ENCODE measurements around the gene ARID2. TPM values are rescaled to one million over a fixed set of nuclear protein-coding genes. Genes with fewer than 3 reads are reported as not detected.

ARID2 gene
- total RNA-seq, 1 donor from 2014 or later: 49.7 TPM

- no peaks in the 10 kb centered on the region for H3K4me1 Mint-ChIP-seq (ENCODE audit: unreplicated experiment)
- peaks cover 57% of the 10 kb centered on the region for H3K36me3 Mint-ChIP-seq
- H3K9me3 Mint-ChIP-seq: no peaks in the 10 kb centered on the region
- no peak overlapping the region for H3K4me3 Mint-ChIP-seq
- no peaks in the 10 kb centered on the region for H3K27me3 Mint-ChIP-seq
- H3K27ac Mint-ChIP-seq: no peak overlapping the region
- no peak for DNase-seq (ENCODE audit: extremely low spot score, unreplicated experiment)
- no peak for TF ChIP-seq CTCF (conservative IDR thresholded peaks at IDR 0.05)
These were observed 119.8 kb downstream of the ARID2 start for GRCh38 chr12:45849289-45849688.

GRCh38 chr12:45850302-45850701 lies 120.8 kb downstream of the ARID2 start:
- Mint-ChIP-seq H3K27me3 (no peaks in the 10 kb centered on the region), H3K27ac (no peak overlapping the region), H3K4me3 (no peak overlapping the region), H3K4me1 (ENCODE audit: unreplicated experiment) (no peaks in the 10 kb centered on the region), H3K36me3 (peaks cover 58% of the 10 kb centered on the region), H3K9me3 (no peaks in the 10 kb centered on the region)
- TF ChIP-seq CTCF (conservative IDR thresholded peaks at IDR 0.05): no peak
- DNase-seq (ENCODE audit: extremely low spot score, unreplicated experiment): no peak

GRCh38 chr12:45852508-45852907 lies 123.0 kb downstream of the ARID2 start:
- no peak overlapping the region for H3K4me3 Mint-ChIP-seq
- DNase-seq (ENCODE audit: extremely low spot score, unreplicated experiment): no peak
- no peak overlapping the region for H3K27ac Mint-ChIP-seq
- no peaks in the 10 kb centered on the region for H3K27me3 Mint-ChIP-seq
- TF ChIP-seq CTCF (conservative IDR thresholded peaks at IDR 0.05): no peak
- H3K36me3 Mint-ChIP-seq: peaks cover 52% of the 10 kb centered on the region
- H3K9me3 Mint-ChIP-seq: no peaks in the 10 kb centered on the region
- H3K4me1 Mint-ChIP-seq (ENCODE audit: unreplicated experiment): no peaks in the 10 kb centered on the region

GRCh38 chr12:45853550-45853949 lies 124.0 kb downstream of the ARID2 start:
- no peaks in the 10 kb centered on the region for H3K27me3 Mint-ChIP-seq
- H3K4me3 Mint-ChIP-seq: no peak overlapping the region
- no peak for DNase-seq (ENCODE audit: extremely low spot score, unreplicated experiment)
- peaks cover 50% of the 10 kb centered on the region for H3K36me3 Mint-ChIP-seq
- H3K4me1 Mint-ChIP-seq (ENCODE audit: unreplicated experiment): no peaks in the 10 kb centered on the region
- H3K27ac Mint-ChIP-seq: no peak overlapping the region
- TF ChIP-seq CTCF (conservative IDR thresholded peaks at IDR 0.05): no peak
- H3K9me3 Mint-ChIP-seq: no peaks in the 10 kb centered on the region

- H3K9me3 Mint-ChIP-seq: no peaks in the 10 kb centered on the region
- no peaks in the 10 kb centered on the region for H3K4me1 Mint-ChIP-seq (ENCODE audit: unreplicated experiment)
- H3K36me3 Mint-ChIP-seq: peaks cover 36% of the 10 kb centered on the region
- DNase-seq (ENCODE audit: extremely low spot score, unreplicated experiment): no peak
- TF ChIP-seq CTCF (conservative IDR thresholded peaks at IDR 0.05): no peak
- H3K27ac Mint-ChIP-seq: no peak overlapping the region
- no peak overlapping the region for H3K4me3 Mint-ChIP-seq
- no peaks in the 10 kb centered on the region for H3K27me3 Mint-ChIP-seq
These were observed 133.8 kb downstream of the ARID2 start for GRCh38 chr12:45863332-45863731.

- Mint-ChIP-seq H3K4me3 (no peak overlapping the region), H3K9me3 (no peaks in the 10 kb centered on the region), H3K27me3 (no peaks in the 10 kb centered on the region), H3K4me1 (ENCODE audit: unreplicated experiment) (no peaks in the 10 kb centered on the region), H3K27ac (no peak overlapping the region), H3K36me3 (peaks cover 36% of the 10 kb centered on the region)
- no peak for TF ChIP-seq CTCF (conservative IDR thresholded peaks at IDR 0.05)
- no peak for DNase-seq (ENCODE audit: extremely low spot score, unreplicated experiment)
These were observed 136.8 kb downstream of the ARID2 start for GRCh38 chr12:45866299-45866698.
